ENCODE measurements around the gene RNGTT.
"Not testable (repeated sequence)": the region's sequence is repeated elsewhere in the genome, so short reads cannot be mapped to it uniquely, and the experiment has no call there.

The RNGTT gene

DNA sequence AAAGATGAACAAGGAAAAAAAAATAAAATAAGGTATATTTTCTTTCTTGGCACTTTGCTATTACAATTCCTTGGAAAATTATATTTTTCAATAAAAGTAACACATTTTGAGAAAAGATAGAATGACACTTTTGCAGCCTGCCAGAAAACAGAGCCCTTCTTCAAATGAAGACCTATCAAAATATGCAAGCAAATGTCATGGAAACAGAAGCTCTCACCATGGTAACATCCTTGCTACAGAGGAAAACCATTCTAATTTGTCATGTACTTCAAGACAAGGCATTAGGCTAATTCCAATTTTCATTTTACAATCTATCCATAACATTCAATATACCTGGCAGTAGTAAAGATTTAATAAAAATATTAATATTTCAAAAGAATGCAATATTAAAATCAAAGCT is 177.9 kb downstream of the RNGTT start:
- DNase-seq, result no peak

DNA sequence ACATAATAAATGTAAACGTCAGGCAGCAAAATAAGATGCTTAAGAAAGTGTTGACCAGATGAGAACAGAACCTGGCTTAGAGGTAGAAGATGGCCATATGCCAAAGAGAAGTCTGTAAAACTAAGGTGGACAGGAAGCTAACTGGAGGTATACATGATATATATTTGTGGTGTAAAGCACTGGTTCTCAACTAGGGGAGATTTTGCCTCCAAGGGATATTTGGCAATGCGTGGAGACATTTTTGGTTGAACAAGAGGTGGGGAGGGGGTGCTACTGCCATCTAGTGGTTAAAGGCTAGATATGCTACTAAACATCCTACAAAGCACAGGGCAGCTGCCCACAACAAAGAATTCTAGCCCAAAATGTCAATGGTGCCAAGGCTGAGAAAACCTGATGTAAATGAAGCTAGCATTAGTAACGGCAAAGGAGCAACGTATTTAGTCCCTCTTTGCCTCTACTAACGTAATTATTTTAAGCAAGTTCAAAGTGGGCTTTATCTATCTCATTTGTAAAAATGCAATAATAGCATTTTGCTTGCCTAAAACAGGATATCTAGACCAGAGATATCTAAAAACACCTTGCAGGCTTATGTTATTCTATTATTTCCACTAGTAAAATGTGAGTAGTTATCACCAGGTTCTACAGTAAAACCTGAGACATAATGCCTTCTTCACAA is 182.6 kb downstream of the RNGTT start:
- peak; percentile 14 for DNase-seq

DNA sequence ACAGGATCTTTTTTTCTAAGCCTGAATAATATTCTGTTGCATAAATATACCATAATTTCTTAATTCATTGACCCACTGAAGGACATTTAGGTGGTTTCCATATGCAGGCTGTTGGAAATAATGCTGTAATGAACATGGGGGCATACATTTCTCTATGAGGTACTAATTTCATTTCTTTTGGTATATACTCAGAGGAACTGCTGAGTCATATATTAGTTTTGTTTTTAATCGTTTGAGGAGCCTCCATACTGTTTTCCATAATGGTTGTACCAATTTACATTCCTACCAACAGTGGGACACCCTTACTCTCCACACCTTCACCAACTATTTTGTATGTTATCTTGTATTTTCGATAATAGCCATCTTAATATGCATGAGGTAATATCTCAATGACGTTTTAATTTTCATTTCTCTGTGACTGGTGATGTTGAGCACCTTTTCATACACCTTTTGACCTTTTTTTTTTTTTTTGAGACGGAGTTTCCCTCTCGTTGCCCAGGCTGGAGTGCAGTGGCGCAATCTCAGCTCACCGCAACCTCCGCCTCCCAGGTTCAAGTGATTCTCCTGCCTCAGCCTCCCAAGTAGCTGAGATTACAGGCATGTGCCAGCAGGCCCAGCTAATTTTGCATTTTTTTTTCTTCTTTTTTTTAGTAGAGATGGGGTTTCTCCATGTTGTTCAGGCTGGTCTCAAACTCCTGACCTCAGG is 187.4 kb downstream of the RNGTT start:
- DNase-seq, result no peak

DNA sequence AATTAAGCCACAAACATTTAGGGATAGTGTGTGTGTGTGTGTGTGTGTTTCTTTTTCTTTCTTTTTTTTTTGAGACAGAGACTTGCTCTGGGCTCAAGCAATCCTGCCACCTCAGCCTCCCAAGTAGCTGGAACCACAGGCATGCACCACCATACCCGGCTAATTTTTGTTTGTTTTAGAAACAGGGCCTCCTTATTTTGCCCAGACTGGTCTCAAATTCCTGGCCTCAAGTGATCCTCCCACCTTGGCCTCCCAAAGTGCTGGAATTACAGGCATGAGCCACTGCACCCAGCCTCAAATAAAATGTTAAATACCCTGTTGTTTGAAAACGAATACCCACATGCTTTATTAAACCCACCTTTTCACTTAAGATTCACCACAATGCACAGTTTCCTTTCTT is 195.3 kb downstream of the RNGTT start:
- not testable (repeated sequence) for DNase-seq

DNA sequence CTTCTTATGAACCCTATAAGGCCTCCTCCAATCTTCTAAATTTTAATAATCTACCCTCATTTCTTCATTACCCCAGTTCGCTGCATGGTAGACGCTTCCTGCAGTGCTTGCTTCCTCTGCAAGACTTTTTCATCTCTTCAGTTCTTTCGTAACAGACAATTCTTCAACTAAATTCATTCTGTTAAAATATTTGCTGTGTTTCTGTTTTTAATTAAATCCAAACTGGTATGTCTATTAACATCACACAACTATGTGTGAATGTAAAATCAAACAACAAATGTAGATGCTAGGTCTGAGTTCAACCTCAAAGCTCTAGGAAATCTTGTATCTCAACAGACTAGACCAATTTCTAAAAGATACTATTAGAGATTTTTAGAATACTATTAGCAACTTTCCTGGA is 199.3 kb downstream of the RNGTT start:
- no peak for DNase-seq

DNA sequence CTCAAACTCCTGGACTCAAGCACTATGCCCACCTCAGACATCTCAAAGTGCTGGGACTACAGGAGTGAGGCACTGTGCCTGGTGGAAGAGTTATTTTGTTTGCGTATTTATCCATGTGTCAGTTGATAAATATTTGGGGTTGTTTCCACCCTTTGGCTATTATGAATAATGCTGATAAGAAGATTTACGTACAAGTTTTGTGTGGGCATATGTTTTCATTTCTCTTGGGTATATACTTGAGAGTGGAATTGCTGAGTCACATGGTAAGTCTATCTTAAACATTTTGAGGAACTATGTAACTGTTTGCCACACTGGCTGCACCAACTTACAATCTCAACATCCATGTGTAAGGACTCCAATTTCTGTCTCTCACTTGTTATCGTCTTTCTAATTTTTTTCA is 200.3 kb downstream of the RNGTT start:
- DNase-seq, result no peak

DNA sequence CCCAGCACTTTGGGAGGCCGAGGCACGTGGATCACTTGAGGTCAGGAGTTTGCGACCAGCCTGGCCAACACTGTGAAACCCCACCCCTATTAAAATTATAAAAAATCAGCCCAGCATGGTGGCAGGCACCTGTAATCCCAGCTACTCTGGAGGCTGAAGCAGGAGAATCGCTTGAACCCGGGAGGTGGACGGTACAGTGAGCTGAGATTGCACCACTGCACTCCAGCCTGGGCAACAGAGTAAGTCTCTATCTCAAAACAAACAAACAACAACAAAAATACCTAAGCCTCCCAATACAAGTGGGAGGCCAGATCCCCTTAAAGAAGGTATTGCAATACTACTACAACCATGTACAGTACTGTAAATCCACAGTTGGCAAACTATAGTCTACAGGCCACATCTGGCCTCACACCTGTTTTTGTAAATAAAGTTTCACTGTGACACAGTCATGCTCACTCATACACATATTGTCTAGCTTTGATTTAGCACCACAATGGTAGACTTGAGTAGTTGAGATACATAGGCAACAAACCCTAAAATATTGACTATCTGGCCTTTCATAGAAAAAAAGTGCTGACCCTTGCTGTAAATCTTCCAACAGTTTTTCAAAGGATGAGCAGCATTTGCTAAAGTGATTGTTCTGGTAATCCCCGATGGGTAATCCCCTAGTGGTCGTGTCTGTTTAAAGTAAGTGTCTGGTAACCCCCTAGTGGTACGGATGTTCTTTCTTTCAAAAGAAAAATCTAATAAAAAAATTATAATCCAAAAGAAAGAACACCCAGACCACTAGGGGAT is 202.0 kb downstream of the RNGTT start:
- DNase-seq, result no peak

DNA sequence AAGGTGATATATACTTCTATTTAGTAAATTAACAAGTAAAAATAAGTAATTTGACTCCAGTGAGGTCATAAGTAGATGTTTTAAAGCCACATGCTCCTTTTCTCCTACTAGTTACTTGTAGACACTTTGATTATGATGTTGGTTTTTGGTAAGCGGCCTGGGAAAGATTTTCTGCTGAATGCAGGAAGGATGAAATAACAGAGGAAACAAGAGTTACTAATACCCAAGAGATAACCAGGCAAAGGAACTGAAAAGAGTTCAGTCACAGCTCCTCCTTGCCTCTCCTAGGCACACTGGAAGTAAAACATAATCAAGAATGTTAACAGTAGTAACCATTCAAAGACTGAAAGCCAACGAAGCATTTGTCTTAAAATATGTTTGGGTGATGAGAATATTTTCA is 203.3 kb downstream of the RNGTT start:
- no peak for DNase-seq

DNA sequence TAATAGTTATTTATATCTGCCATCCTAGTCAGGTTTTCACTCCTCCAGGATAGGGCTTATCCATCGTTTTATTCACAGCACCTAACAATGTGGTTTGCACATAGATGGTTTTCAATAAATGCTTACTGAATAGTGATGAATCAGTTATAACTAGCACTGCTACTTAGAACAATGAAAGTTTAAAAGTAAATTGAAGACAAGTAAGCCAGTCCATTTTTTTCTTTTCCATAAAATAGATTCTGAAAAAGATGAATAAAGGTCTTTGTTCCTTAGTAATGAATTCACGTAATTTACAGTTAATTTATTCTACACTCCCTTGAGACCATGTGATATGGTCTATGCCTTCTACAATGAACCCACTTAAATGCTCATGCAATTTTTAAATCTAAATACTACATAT is 212.5 kb downstream of the RNGTT start:
- no peak for DNase-seq

DNA sequence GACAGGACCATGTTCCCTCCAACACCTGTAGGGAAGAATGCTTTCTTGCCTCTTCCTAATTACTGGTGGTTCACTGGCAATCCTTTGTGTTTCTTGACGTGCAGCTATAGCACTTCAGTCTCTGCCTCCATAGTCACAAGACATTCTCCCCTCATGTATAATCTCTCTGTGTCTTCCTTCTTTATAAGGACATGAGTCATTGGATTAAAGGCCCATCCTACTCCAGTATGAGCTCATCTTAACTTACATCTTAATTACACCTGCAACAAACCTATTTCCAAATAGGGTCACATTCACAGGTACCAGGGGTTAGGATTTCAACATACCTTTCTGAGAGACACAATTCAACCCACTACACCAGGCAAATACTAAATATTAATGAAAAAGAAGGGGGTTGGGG is 213.6 kb downstream of the RNGTT start:
- DNase-seq, result no peak

DNA sequence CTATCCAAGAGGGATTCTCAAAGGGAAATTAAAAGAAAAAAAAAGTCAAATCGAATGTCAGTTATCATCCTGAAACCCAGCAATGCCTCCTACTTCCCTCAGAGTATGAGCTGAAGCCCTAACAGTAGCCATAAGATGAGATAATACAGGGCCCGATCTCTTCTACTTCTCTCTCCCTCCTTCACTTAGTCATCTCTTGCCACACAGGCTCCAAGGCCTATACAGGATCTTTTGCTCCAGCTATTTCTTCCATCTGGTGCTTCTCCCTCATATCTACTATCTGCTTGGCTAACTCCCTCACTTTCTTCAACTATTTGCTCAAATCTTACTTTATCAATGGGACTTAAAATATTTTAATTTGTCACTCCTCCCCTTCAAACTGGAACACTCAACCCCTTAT is 215.3 kb downstream of the RNGTT start:
- no peak for DNase-seq

DNA sequence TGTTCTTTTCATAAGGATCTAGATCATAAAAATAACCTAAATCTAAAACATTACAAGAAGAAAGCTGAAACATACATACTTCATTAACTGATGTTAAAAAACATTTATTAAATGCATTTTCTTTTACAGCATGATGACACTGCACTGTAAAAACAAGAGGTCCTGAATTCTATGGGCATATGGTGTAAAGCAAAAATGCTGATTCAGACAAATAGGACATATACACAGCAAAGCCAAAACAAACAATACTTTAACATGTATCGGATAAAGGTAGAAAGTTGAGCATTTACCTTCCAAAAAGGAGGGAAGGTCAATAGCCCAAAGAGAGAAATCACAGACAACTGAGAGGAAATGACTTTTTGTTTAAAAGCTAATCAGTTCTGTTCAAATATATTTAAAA is 221.5 kb downstream of the RNGTT start:
- DNase-seq, result no peak

DNA sequence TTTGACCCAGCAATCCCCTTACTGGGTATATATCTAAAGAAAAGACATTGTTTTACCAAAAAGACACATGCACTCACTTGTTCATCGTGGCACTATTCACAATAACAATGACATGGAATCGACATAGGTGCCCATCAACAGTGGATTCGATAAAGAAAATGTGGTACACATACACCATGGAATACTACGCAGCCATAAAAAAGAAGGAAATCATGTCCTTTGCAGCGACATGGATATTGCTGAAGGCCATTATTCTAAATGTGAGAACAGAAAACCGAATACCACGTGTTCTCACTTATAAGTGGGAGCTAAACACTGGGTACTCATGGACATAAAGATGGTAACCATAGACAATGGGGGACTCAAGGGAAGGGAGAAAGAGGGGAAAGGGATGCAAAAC is 222.3 kb downstream of the RNGTT start:
- DNase-seq, result no peak

DNA sequence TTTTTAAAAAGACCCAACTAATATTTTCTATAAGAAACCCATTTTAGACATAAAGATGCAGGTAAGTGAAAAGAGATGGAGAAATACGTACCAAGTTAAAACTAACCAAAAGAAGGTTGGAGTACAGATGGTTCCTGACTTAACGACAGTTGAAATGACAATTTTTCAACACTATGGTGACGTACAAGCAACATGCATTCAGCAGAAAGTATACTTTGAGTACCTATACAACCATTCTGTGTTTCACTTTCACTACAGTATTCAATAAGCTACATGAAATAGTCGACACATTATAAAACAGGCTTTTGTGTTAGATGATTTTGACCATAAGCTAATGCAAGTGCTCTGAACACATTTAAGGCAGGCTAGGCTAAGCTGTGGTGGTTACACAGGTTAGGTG is 228.9 kb downstream of the RNGTT start:
- no peak for DNase-seq

DNA sequence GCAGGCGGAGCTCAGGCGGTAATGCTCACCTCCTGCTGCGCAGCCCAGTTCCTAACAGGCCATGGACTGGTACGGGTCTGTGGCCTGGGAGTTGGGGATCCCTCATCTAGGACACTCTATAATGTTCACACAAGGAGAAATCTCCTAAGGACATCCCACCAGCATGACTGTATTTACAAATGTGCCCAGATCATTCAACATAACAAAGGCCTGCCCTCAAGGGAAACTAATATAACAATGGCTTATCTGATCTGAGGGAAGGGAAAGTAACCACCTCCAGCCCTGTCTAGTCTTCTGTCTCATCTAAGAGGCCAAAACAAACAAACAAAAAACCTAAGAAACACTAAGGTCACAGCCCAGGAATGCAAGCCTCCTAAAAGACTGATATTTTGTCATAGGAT is 232.8 kb downstream of the RNGTT start:
- DNase-seq, result no peak

DNA sequence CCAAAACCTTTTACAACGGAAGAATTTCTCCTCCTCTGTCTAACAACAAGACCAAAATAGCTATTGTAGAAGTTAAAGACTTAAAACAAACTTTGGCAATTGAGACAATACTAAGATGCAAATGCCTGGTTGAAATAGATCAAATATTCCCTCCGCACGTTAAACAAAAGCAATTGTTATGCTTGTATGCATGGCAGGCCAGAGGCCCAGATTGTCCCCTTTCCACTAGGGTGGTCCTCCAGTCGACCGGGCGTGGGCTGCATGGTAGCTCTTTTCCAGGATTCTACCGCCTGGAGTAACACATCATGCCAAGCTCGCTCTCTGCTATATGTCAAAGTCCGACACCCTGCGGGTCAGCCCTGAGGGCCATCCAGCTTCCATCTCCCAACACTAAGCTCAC is 234.7 kb downstream of the RNGTT start:
- no peak for DNase-seq

DNA sequence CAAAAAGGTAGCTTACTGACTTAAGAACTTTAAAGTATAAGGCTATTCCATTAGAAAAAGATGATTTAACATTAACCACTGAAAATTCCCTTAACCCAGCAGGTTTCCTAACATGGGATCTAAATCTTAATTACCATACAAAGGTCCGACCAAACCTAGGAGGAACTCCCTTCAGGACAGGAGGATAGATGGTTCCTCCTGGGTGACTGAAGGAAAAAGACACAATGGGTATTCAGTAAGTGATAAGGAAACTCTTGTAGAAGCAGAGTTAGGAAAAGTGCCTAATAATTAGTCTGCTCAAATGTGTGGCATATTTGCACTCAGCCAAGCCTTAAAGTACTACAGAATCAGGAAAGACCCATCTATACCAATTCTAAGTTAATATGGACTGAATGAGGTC is 237.0 kb downstream of the RNGTT start:
- DNase-seq, result not testable (repeated sequence)

DNA sequence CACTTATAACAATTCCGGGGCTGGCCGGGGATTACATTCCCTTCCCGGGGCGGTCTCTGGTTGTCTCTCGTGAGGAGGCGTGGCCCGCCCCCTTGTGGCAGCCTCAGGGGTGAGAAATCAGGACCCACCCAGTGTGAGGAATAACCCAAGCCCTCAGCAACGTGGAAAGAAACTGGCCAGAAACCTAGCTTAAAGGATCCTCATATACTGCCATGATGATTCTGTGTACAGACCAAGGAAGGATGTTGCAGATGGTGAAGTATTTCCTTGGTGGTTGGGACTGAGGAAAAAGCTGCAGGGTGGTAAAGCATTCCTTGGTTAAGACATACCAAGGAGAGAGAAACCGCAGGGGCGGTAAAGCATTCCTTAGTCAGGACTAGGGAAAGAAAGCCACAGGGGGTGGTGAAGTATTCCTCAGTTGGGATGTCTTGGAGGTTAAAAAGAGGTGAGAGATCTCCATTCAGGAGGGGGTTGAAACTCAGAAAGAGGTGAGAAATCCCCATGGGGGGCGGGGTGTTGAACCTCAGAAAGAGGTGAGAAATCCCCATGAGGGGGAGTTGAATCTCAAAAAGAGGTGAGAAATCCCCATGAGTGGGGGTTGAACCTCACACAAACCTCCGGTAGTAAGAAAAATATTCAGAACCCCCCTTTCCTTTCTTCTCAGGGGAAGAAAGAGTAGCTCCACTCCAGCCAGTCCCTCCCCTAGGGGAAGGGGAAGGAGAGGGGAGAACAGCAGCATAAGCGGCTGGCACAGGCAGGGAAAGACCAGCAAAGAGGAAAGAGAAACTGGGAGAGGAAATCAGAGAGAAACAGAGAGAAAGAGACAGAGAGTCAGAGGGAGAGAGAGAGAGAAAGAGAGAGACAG is 238.1 kb downstream of the RNGTT start:
- no peak for DNase-seq

DNA sequence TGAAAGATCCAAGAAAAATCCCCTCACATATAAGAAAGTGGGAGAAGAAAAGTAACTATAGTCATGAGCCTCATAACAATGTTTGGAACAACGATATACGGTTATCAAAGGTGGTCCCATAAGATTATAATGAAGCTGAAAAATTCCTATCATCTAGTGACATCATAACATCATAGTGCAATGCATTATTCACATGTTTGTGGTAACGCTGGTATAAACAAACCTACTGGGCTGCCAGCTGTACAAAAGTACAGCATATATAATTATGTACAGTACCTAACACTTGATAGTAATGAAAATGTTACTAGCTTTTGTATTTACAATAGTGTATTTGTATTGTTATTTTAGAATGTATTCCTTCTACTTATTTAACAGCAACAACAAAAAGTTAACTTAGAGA is 240.7 kb downstream of the RNGTT start:
- no peak for DNase-seq

DNA sequence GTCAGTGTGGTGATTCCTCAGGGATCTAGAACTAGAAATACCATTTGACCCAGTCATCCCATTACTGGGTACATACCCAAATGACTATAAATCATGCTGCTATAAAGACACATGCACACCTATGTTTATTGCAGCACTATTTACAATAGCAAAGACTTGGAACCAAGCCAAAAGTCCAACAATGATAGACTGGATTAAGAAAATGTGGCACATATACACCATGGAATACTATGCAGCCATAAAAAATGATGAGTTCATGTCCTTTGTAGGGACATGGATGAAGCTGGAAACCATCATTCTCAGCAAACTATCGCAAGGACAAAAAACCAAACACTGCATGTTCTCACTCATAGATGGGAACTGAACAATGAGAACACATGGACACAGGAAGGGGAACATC is 247.0 kb downstream of the RNGTT start:
- DNase-seq, result not testable (repeated sequence)

DNA sequence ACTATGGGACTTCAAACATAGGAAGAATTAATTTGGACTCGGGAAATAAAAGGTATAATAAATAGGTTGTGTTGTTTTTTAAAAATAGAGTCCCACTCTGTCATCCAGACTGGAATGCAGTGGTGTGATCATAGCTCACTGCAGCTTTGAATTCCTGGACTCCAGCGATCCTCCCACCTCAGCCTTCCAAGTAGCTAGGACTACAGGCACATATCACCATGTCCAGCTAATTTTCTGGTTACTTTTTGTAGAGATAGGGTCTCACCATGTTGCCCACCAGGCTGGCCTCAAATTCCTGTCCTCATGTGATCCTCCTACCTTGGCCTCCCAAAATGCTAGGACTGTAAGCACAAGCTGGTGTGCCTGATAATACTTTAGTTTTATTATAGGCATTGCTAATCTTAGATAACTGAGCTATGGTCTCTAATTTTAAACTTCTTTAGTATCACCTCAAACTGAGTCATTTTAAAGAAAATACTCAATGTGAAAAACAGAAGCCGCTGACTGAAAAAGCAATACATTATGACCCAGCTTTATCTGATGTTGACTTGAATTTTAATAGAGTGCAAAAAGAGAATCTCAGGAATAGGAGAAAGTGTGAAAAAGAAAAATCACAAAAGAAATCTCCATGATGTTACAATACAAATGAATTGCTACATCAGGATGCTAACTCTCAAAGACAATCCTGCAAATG is 251.0 kb downstream of the RNGTT start:
- no peak for DNase-seq

DNA sequence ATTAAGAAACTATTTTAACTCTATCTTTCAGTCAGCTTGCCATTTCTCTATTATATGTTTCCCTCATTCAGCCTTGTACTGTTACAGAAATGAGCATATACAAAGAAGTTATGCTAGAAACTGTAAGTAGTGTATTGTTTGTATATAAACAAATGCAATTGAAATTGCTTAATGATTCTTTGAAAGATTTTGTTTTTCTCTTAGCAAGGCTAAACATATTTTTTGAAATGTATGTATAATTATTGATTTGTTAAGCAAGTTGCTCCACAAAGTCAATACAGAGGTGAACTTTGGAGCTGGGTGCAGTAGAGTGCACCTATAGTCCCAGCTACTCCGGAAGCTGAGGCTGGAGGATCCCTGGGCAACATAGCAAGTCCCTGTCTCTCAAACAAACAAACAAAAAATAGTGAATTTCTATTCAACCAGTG is 253.6 kb downstream of the RNGTT start:
- DNase-seq, result no peak

All from NK-92 treated with Interleukin-12 subunit alpha and Interleukin-12 subunit beta, amount 100 ng/mL, for 24 hours (cell line).